CD4-positive, alpha-beta T cell (primary cell): ENCODE measurements around the gene BTBD18. TPM values are rescaled to one million over a fixed set of nuclear protein-coding genes. Genes with fewer than 3 reads are reported as not detected.

Experiments used
- ATAC-seq: fragments of 200-7000 bp; cut with Tn5 transposase; one replicate; pipeline ENCODE4 v1.10.0; 2022; ENCODE audit warnings: mild to moderate bottlenecking; ENCODE audit not compliant: poor library complexity
- CTCF ChIA-PET: fragments of 350-600 bp; sonication (Branson Sonifier 250); formaldehyde crosslinking; loops from one replicate; lab custom pipeline; 2021; ENCODE audit warnings: antibody characterized with exemption, inconsistent platforms; lab: Charles Lee
- POLR2A ChIA-PET: fragments of 350-600 bp; sonication (Branson Sonifier 250); formaldehyde crosslinking; loops from one replicate; lab custom pipeline; 2021; ENCODE audit warnings: antibody characterized with exemption, inconsistent platforms; lab: Charles Lee
- DNase-seq, 14 experiments: peaks; one replicate each; pipeline ENCODE4 v3.0.0-alpha.2; 2013 to 2020; ENCODE audit warnings: mixed read lengths in 2 of 14
- H3K27ac ChIP-seq, 2 donors: one replicate each; pipeline versions ENCODE4 v1.5.1 to v1.7.0; 2013; ENCODE audit warnings: low read length in 2 of 2, low read depth in 1 of 2, mild to moderate bottlenecking in 1 of 2
- H3K27me3 ChIP-seq, 2 experiments: 1 replicate in 1 of 2; 2 replicates in 1 of 2; pipeline versions ENCODE4 v1.6.1 to v1.7.0; 2013; ENCODE audit warnings: low read length in 2 of 2, control low read depth in 1 of 2, mild to moderate bottlenecking in 1 of 2, moderate library complexity in 1 of 2; ENCODE audit not compliant: insufficient read depth in 2 of 2, control insufficient read depth in 1 of 2
- H3K36me3 ChIP-seq: one replicate; pipeline ENCODE4 v1.6.1; 2013; ENCODE audit warnings: low read length, control low read depth; ENCODE audit not compliant: insufficient read depth
- H3K4me1 ChIP-seq: one replicate; pipeline ENCODE4 v1.6.1; 2013; ENCODE audit warnings: low read length, control low read depth; ENCODE audit not compliant: insufficient read depth
- H3K4me3 ChIP-seq: one replicate; pipeline ENCODE4 v1.5.1; 2013; ENCODE audit warnings: mild to moderate bottlenecking, low read length, moderate library complexity
- H3K9me3 ChIP-seq, 2 experiments: 1 replicate in 1 of 2; 2 replicates in 1 of 2; pipeline versions ENCODE4 v1.6.1 to v1.7.0; 2013; ENCODE audit warnings: low read length in 2 of 2, mild to moderate bottlenecking in 2 of 2, control low read depth in 1 of 2, moderate library complexity in 1 of 2; ENCODE audit not compliant: control insufficient read depth in 1 of 2, insufficient read depth in 1 of 2
- H3K27ac Mint-ChIP-seq: one replicate; pipeline ENCODE4 v1.8.0; 2020; ENCODE audit warnings: mixed read lengths
- H3K27me3 Mint-ChIP-seq: one replicate; pipeline ENCODE4 v1.8.0; 2021; ENCODE audit warnings: mixed read lengths
- H3K36me3 Mint-ChIP-seq: one replicate; pipeline ENCODE4 v1.8.0; 2021; ENCODE audit warnings: low read depth, mixed read lengths
- H3K4me1 Mint-ChIP-seq: one replicate; pipeline ENCODE4 v1.8.0; 2021; ENCODE audit warnings: low read depth, mixed read lengths
- H3K4me3 Mint-ChIP-seq: one replicate; pipeline ENCODE4 v1.8.0; 2020; ENCODE audit warnings: mild to moderate bottlenecking, mixed read lengths
- H3K9me3 Mint-ChIP-seq: one replicate; pipeline ENCODE4 v1.8.0; 2020; ENCODE audit warnings: mixed read lengths
- CTCF ChIP-seq: fragments of 200-600 bp; IDR thresholded peaks from one replicate; pipeline ENCODE4 v1.8.0; 2022; ENCODE audit warnings: antibody characterized with exemption, mild to moderate bottlenecking
- intact Hi-C, 2 experiments: fragments of 100-400 bp; cut with DNase I in 1 of 2; cut with micrococcal nuclease in 1 of 2; formaldehyde crosslinking; loops; one replicate each; pipeline versions ENCODE4 v1.15.1 to v1.9.0; 2023 to 2025; cut with DNase I, micrococcal nuclease
- total RNA-seq, 174 experiments: library from RNA in 2 of 174; stranded (reverse) in 2 of 174; gene quantifications; one replicate each; pipeline ENCODE4 v1.2.3 and lab custom pipeline; 2021 to 2026

BTBD18 gene
- total RNA-seq, 2 experiments from 2014 or later, result not detected

DNA sequence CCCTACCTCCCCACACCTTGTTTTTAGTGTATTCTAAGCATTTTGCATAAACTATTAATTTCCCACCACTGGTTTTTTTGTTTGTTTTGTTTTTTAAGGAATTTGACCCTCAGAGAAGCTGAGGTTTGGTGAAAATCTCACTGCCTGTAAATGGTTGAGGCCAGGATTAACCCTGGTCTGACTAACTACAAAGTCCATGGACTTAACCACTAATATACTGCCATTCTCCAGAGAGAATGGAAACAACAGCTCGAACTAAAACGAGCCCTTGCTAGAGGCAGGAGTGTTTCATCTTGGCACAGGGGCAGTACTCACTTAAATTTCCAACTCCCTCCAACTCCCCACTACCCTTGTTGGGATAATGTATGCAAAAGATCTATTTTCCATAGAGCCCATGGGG is 12.9 kb upstream of the BTBD18 start:
- Histone ChIP-seq H3K27ac (no peak overlapping the region), H3K36me3 (no peaks in the 10 kb centered on the region), H3K9me3 (no peaks in the 10 kb centered on the region), H3K27me3 (no peaks in the 10 kb centered on the region), H3K4me1 (no peaks in the 10 kb centered on the region), H3K4me3 (no peak overlapping the region)
- Mint-ChIP-seq H3K27ac (no peak overlapping the region), H3K4me1 (peaks cover 27% of the 10 kb centered on the region), H3K27me3 (no peaks in the 10 kb centered on the region), H3K36me3 (no peaks in the 10 kb centered on the region), H3K9me3 (no peaks in the 10 kb centered on the region), H3K4me3 (no peak overlapping the region)
- CTCF ChIA-PET, result interaction anchor here (1.4 kb wide), 1 partner anchor 36 kb away, joined by 5 read pairs; no protein-coding TSS in a partner anchor
- no peak for TF ChIP-seq CTCF
- no peak for DNase-seq
- intact Hi-C loops, result no loop called here
- POLR2A ChIA-PET, result interaction anchor here (1.0 to 1.5 kb wide), 2 partner anchors 20 to 27 kb away, joined by 4 read pairs; no protein-coding TSS in a partner anchor
- ATAC-seq, result no peak

GRCh38 chr11:57764021-57764420 is 12.4 kb upstream of the BTBD18 start:
- CTCF ChIA-PET, result interaction anchor here (1.4 kb wide), 1 partner anchor 37 kb away, joined by 5 read pairs; no protein-coding TSS in a partner anchor
- no peaks in the 10 kb centered on the region for H3K9me3 Mint-ChIP-seq
- Histone ChIP-seq H3K27ac (no peak overlapping the region), H3K4me3 (no peak overlapping the region), H3K27me3 (no peaks in the 10 kb centered on the region), H3K9me3 (no peaks in the 10 kb centered on the region), H3K4me1 (no peaks in the 10 kb centered on the region), H3K36me3 (no peaks in the 10 kb centered on the region)
- no peak overlapping the region for H3K4me3 Mint-ChIP-seq
- H3K4me1 Mint-ChIP-seq, result peaks cover 27% of the 10 kb centered on the region
- ATAC-seq (no peak), DNase-seq (no peak)
- intact Hi-C loops, result no loop called here
- peak overlapping the region; percentile 31 for H3K27ac Mint-ChIP-seq
- H3K27me3 Mint-ChIP-seq, result no peaks in the 10 kb centered on the region
- POLR2A ChIA-PET, result interaction anchor here (1.0 to 1.5 kb wide), 2 partner anchors 20 to 27 kb away, joined by 4 read pairs; no protein-coding TSS in a partner anchor
- no peaks in the 10 kb centered on the region for H3K36me3 Mint-ChIP-seq
- no peak for TF ChIP-seq CTCF

GRCh38 chr11:57763568-57763967 is 11.9 kb upstream of the BTBD18 start:
- no peaks in the 10 kb centered on the region for H3K27me3 ChIP-seq
- H3K4me3 Mint-ChIP-seq, result peak overlapping the region; percentile 13
- DNase-seq (no peak), ATAC-seq (no peak)
- POLR2A ChIA-PET, result interaction anchor here (1.5 to 1.7 kb wide), 3 partner anchors 22 to 37 kb away, joined by 3 to 5 read pairs (median 4); partner anchors contain the start of gene SELENOH
- H3K4me1 Mint-ChIP-seq, result peaks cover 27% of the 10 kb centered on the region
- H3K9me3 Mint-ChIP-seq, result no peaks in the 10 kb centered on the region
- no peaks in the 10 kb centered on the region for H3K4me1 ChIP-seq
- TF ChIP-seq CTCF, result no peak
- no peaks in the 10 kb centered on the region for H3K36me3 ChIP-seq
- H3K27ac Mint-ChIP-seq, result peak overlapping the region; percentile 31
- no peak overlapping the region for H3K27ac ChIP-seq
- no peaks in the 10 kb centered on the region for H3K9me3 ChIP-seq
- intact Hi-C loops, result no loop called here
- H3K4me3 ChIP-seq, result no peak overlapping the region
- CTCF ChIA-PET, result interaction anchor here (1.4 kb wide), 1 partner anchor 37 kb away, joined by 5 read pairs; no protein-coding TSS in a partner anchor
- H3K27me3 Mint-ChIP-seq, result no peaks in the 10 kb centered on the region
- no peaks in the 10 kb centered on the region for H3K36me3 Mint-ChIP-seq
